ENCODE results near the gene SMURF1. TPM values are rescaled to one million over a fixed set of nuclear protein-coding genes. Genes with fewer than 3 reads are reported as not detected.

SMURF1 gene
- total and polyA plus RNA-seq, 2 of the 4 experiments (the other 2 are of a cell fraction): 13.4 to 20.3 TPM

DNA sequence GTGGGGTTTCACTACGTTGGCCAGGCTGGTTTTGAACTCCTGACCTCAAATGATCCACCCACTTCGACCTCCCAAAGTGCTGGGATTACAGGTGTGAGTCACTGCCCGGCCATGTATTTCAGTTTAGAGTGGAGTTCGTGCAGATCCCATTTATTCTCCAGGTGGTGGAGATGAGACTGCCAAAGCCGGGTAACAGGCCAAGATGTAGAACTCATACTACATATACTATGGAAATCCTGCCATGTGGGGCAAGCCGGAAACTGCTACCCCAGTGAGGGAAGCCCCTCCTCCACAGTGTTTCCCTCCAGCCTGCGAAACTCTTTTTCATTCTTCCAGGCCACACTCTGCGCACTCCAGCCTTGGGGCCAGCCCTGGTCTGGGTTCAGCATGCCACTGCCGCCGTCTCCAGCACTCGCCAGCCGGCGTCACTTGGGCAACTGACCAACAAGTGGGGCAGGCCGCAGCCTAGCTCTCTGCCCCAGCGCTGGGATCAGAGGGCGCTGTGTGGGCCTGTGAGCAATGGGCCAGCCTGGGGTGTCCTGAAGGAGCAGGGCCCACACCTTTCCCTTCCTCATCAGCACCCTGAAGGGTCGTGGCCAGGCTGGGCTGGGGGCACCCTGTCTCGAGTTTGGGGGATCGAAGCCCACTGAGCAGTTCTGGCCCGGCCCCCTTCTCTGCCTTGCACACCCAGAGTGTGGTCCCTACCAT, 143.6 kb downstream of the SMURF1 start:
- H3K9me1 ChIP-seq (ENCODE audit: insufficient read depth, low read length): peaks cover 5% of the 10 kb centered on the region; the same call in 1 of the 2 replicates
- H2BK5ac ChIP-seq (ENCODE audit: low read depth, low read length, poor library complexity, severe bottlenecking): no peak overlapping the region
- CTCF ChIA-PET: no interaction called here
- DNase-seq (no peak), ATAC-seq (ENCODE audit: low read depth) (no peak)
- no peak overlapping the region for H3K23ac ChIP-seq (ENCODE audit: low read depth, low read length)
- H2BK15ac ChIP-seq (ENCODE audit: low read depth, low read length): no peak overlapping the region
- intact Hi-C loops (cut with micrococcal nuclease) (no loop called here), dilution Hi-C loops (cut with HindIII; ENCODE audit: low sequenced_read_pairs, unreplicated experiment) (no loop called here), in situ Hi-C loops (cut with MboI; ENCODE audit: low sequenced_read_pairs) (no loop called here)
- H3K4ac ChIP-seq (ENCODE audit: low read depth, low read length): no peak overlapping the region
- no peaks in the 10 kb centered on the region for H3K4me1 ChIP-seq (ENCODE audit: control insufficient read depth, insufficient read depth, low read length)
- no peak overlapping the region for H2BK120ac ChIP-seq (ENCODE audit: low read depth, low read length)
- no peak overlapping the region for H4K8ac ChIP-seq (ENCODE audit: low read depth in 2 of 2, low read length in 2 of 2)
- no peak overlapping the region for H2BK20ac ChIP-seq (ENCODE audit: low read depth, low read length)
- H3K4me2 ChIP-seq (ENCODE audit: low read depth, low read length): no peak overlapping the region
- no peaks in the 10 kb centered on the region for H3K27me3 ChIP-seq (ENCODE audit: control insufficient read depth, insufficient read depth, low read length)
- no peak for TF ChIP-seq NFE2L2 (IDR thresholded peaks at IDR 0.05; ENCODE audit: low read depth, low read length)
- no peak for TF ChIP-seq RCOR1 (IDR thresholded peaks at IDR 0.05; ENCODE audit: insufficient replicate concordance, low read length)
- TF ChIP-seq MAZ (IDR thresholded peaks at IDR 0.05; ENCODE audit: borderline replicate concordance, low read depth, low read length): no peak
- no peak for TF ChIP-seq POLR2A (IDR thresholded peaks at IDR 0.05; ENCODE audit: low read depth, low read length)
- TF ChIP-seq MAFK (IDR thresholded peaks at IDR 0.05; ENCODE audit: low read depth, low read length): no peak
- no peak for TF ChIP-seq RAD21 (IDR thresholded peaks at IDR 0.05; ENCODE audit: low read length)
- TF ChIP-seq MXI1 (IDR thresholded peaks at IDR 0.05; ENCODE audit: borderline replicate concordance, low read depth, low read length): no peak
- TF ChIP-seq FOS (IDR thresholded peaks at IDR 0.05; ENCODE audit: low read depth, low read length): no peak
- TF ChIP-seq, protein P1, sequence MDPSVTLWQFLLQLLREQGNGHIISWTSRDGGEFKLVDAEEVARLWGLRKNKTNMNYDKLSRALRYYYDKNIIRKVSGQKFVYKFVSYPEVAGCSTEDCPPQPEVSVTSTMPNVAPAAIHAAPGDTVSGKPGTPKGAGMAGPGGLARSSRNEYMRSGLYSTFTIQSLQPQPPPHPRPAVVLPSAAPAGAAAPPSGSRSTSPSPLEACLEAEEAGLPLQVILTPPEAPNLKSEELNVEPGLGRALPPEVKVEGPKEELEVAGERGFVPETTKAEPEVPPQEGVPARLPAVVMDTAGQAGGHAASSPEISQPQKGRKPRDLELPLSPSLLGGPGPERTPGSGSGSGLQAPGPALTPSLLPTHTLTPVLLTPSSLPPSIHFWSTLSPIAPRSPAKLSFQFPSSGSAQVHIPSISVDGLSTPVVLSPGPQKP (IDR thresholded peaks at IDR 0.05; ENCODE audit: borderline replicate concordance, low read depth, low read length): no peak
- TF ChIP-seq, protein P2, sequence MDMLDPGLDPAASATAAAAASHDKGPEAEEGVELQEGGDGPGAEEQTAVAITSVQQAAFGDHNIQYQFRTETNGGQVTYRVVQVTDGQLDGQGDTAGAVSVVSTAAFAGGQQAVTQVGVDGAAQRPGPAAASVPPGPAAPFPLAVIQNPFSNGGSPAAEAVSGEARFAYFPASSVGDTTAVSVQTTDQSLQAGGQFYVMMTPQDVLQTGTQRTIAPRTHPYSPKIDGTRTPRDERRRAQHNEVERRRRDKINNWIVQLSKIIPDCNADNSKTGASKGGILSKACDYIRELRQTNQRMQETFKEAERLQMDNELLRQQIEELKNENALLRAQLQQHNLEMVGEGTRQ (IDR thresholded peaks at IDR 0.05; ENCODE audit: low read depth, low read length): no peak
- no peak for TF ChIP-seq CHD1 (IDR thresholded peaks at IDR 0.05; ENCODE audit: low read depth, low read length)
- TF ChIP-seq RFX5 (IDR thresholded peaks at IDR 0.05; ENCODE audit: low read depth, low read length): no peak
- TF ChIP-seq CTCF (conservative IDR thresholded peaks at IDR 0.05; ENCODE audit: low read depth, low read length): no peak
- no peak for TF ChIP-seq CEBPB (IDR thresholded peaks at IDR 0.05; ENCODE audit: low read depth, low read length)
- TF ChIP-seq BHLHE40 (IDR thresholded peaks at IDR 0.05; ENCODE audit: low read depth, low read length): no peak
- no peak for TF ChIP-seq SMC3 (IDR thresholded peaks at IDR 0.05; ENCODE audit: low read depth, low read length)
- H2AK5ac ChIP-seq (ENCODE audit: low read depth, low read length): no peak overlapping the region
- no peak overlapping the region for H3K56ac ChIP-seq (ENCODE audit: extremely low read depth, insufficient read depth, low read length)
- no peak overlapping the region for H3K4me3 ChIP-seq (ENCODE audit: insufficient read depth, low read depth, low read length)
- H3K79me1 ChIP-seq (ENCODE audit: low read depth in 1 of 2, low read length in 2 of 2): peaks cover 2 to 6% of the 10 kb centered on the region in 2 experiments; a peak in 2 of 4 replicates
- no peak overlapping the region for H3K9ac ChIP-seq (ENCODE audit: low read depth, low read length)
- no peak overlapping the region for H2AFZ ChIP-seq (replicated peaks; ENCODE audit: low read length, poor library complexity)
- no peak overlapping the region for H3K18ac ChIP-seq (ENCODE audit: low read depth, low read length)
- no peak overlapping the region for H3K14ac ChIP-seq (replicated peaks; ENCODE audit: low read depth, low read length)
- H4K20me1 ChIP-seq (ENCODE audit: insufficient read depth, low read length): 0 out of 2 replicates have a peak, but pooled peaks cover 2% of the 10 kb centered on the region
- H2AK9ac ChIP-seq (replicated peaks; ENCODE audit: low read depth, low read length, poor library complexity): no peak overlapping the region
- no TSS peak for BruUV-seq (replicated peaks)
- no peaks in the 10 kb centered on the region for H3K9me3 ChIP-seq (ENCODE audit: control insufficient read depth, insufficient read depth, low read length)
- H4K91ac ChIP-seq (ENCODE audit: insufficient read depth, low read depth, low read length): no peak overlapping the region
- POLR2A ChIA-PET (ENCODE audit: unreplicated experiment): interaction anchor here (0.6 kb wide), 1 partner anchor 159 kb away, joined by 8 read pairs; no protein-coding TSS in a partner anchor
- H4K5ac ChIP-seq (ENCODE audit: low read depth, low read length): no peak overlapping the region
- H3K27ac ChIP-seq (ENCODE audit: insufficient read depth, low read length): no peak overlapping the region
- H3K36me3 ChIP-seq (ENCODE audit: control insufficient read depth, insufficient read depth, low read length): peaks cover 71% of the 10 kb centered on the region
- WGBS, 2 experiments (ENCODE audit: extremely low coverage in 2 of 2, insufficient read length in 1 of 2): 96% methylated on average over 9 of the region's 20 CpGs; no CpG with 5 or more reads in 1 of the 2 experiments
